Pancreas (tissue), 10 donors: Measurements from ENCODE around the gene TMEM131. TPM values are rescaled to one million over a fixed set of nuclear protein-coding genes. Genes with fewer than 3 reads are reported as not detected.

Experiments used
- ATAC-seq, 4 donors: fragments of 200-7000 bp; cut with Tn5 transposase; one replicate each; pipeline versions ENCODE4 v1.8.0 to v1.9.1; 2020; ENCODE audit warnings: mild to moderate bottlenecking in 4 of 4, moderate library complexity in 4 of 4
- DNase-seq, 6 donors: peaks; one replicate each; pipeline ENCODE4 v3.0.0-alpha.2; 2020
- FAIRE-seq: peaks from 2 replicates; lab custom pipeline; 2012; peaks lifted over from hg19 to GRCh38; lab: Jason Lieb, UNC
- H3K27ac ChIP-seq, 4 donors: fragments of 200-600 bp; sonication (generic); 1 replicate in 3 of 4; 2 replicates in 1 of 4; pipeline versions ENCODE4 v1.5.0 to v1.8.0; 2020
- H3K27me3 ChIP-seq, 4 donors: fragments of 200-600 bp; one replicate each; pipeline ENCODE4 v1.8.0; 2021
- H3K36me3 ChIP-seq, 3 donors: fragments of 200-600 bp; sonication (generic) in 1 of 3; one replicate each; pipeline versions ENCODE4 v1.5.0 to v1.8.0; 2020 to 2021
- H3K4me1 ChIP-seq, 3 donors: fragments of 200-600 bp; one replicate each; pipeline ENCODE4 v1.8.0; 2021
- H3K4me3 ChIP-seq, 4 donors: fragments of 200-600 bp; sonication (generic) in 2 of 4; one replicate each; pipeline versions ENCODE4 v1.5.0 to v1.8.0; 2020 to 2021
- H3K9me3 ChIP-seq, 4 donors: fragments of 200-600 bp; one replicate each; pipeline ENCODE4 v1.8.0; 2021
- WGBS, 2 donors: extraction: QIAGEN DNeasy Blood & Tissue Kit; methylation state at CpG; one replicate each; pipeline ENCODE4 v1.1.7; 2013; 5-methylcytosine and 5-hydroxymethylcytosine counted together
- intact Hi-C, 3 donors: fragments of 100-400 bp; cut with DNase I; formaldehyde crosslinking; loops; one replicate each; pipeline versions ENCODE4 v1.11.1 to v1.14.2; 2022
- polyA plus RNA-seq, 2 donors: library from polyadenylated mRNA; stranded (reverse); fragments of 200-250 nt; gene quantifications; one replicate each; pipeline ENCODE4 v1.2.3, GENCODE V29; 2013
- total RNA-seq, 6 donors: library from RNA; stranded (reverse); fragmentation: NEBNext Ultra II Directional in 4 of 6; extraction: Animal tissue kit (Norgen Biotek cat#: 25700) in 4 of 6; gene quantifications; one replicate each; pipeline versions ENCODE4 v1.2.1 to v1.2.4, GENCODE V29; 2021 to 2023
- TF ChIP-seq, protein P1 (sequence below), 4 donors: fragments of 200-600 bp; sonication (generic) in 3 of 4; IDR thresholded peaks; one replicate each; pipeline versions ENCODE4 v1.5.0 to v1.8.0; 2021; ENCODE audit warnings: antibody characterized with exemption in 4 of 4
- donor health status: healthy with polysubstance abuse.
- donor health status: DM: no; HTN: no; CAD: no; lungs with moderate emphysema.
- donor health status: DM: no; HTN: no; CAD: no.
- donor health status: control.
- donor health status: control.
- donor health status: Bipolar disorder and iron deficiency.
- donor health status: DM: yes; HTN: yes; CAD: no.
- donor health status: DM: no; HTN: no; CAD: no.
- donor health status: DM: no; HTN: no; CAD: no.
- donor health status: DM: yes; HTN: yes; CAD: no.

The TMEM131 gene
- total and polyA plus RNA-seq, 8 donors = 8.1 to 26.5 (median 19.4) TPM

- H3K36me3 ChIP-seq = no peaks in the 10 kb centered on the region
- no peak overlapping the region for H3K27ac ChIP-seq
- DNase-seq (peak in 5 of 6 donors; percentile 26 to 75 (median 68)), ATAC-seq (peak; percentile 78 to 96 (median 86)), FAIRE-seq (no peak)
- H3K27me3 ChIP-seq = no peaks in the 10 kb centered on the region
- TF ChIP-seq, protein P1, sequence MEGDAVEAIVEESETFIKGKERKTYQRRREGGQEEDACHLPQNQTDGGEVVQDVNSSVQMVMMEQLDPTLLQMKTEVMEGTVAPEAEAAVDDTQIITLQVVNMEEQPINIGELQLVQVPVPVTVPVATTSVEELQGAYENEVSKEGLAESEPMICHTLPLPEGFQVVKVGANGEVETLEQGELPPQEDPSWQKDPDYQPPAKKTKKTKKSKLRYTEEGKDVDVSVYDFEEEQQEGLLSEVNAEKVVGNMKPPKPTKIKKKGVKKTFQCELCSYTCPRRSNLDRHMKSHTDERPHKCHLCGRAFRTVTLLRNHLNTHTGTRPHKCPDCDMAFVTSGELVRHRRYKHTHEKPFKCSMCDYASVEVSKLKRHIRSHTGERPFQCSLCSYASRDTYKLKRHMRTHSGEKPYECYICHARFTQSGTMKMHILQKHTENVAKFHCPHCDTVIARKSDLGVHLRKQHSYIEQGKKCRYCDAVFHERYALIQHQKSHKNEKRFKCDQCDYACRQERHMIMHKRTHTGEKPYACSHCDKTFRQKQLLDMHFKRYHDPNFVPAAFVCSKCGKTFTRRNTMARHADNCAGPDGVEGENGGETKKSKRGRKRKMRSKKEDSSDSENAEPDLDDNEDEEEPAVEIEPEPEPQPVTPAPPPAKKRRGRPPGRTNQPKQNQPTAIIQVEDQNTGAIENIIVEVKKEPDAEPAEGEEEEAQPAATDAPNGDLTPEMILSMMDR (IDR thresholded peaks at IDR 0.05) = peak; percentile 46 to 73 (median 70)
- intact Hi-C loops = no loop called here
- no peaks in the 10 kb centered on the region for H3K9me3 ChIP-seq
- 20% methylated on average over 19 of the region's 19 CpGs for WGBS, 2 donors
- H3K4me1 ChIP-seq = no peaks in the 10 kb centered on the region
- peak overlapping the region in 1 of 4 donors; percentile 6 for H3K4me3 ChIP-seq
Measured at GRCh38 chr2:97740590-97741182, 255.1 kb downstream of the TMEM131 start.

GRCh38 chr2:97739893-97740245 is 255.9 kb downstream of the TMEM131 start:
- DNase-seq = no peak
- Histone ChIP-seq H3K27me3 (no peaks in the 10 kb centered on the region), H3K27ac (no peak overlapping the region), H3K4me3 (no peak overlapping the region), H3K4me1 (no peaks in the 10 kb centered on the region), H3K36me3 (no peaks in the 10 kb centered on the region), H3K9me3 (no peaks in the 10 kb centered on the region)
- FAIRE-seq = no peak
- TF ChIP-seq, protein P1 (IDR thresholded peaks at IDR 0.05) = no peak
- no peak for ATAC-seq
- intact Hi-C loops = loop anchor here in 1 of 3 donors (10.0 kb wide), 1 partner anchor 645 kb away; no protein-coding TSS in a partner anchor
- 60 to 75% methylated on average over 3 to 5 of the region's 5 CpGs for WGBS, 2 donors

DNA sequence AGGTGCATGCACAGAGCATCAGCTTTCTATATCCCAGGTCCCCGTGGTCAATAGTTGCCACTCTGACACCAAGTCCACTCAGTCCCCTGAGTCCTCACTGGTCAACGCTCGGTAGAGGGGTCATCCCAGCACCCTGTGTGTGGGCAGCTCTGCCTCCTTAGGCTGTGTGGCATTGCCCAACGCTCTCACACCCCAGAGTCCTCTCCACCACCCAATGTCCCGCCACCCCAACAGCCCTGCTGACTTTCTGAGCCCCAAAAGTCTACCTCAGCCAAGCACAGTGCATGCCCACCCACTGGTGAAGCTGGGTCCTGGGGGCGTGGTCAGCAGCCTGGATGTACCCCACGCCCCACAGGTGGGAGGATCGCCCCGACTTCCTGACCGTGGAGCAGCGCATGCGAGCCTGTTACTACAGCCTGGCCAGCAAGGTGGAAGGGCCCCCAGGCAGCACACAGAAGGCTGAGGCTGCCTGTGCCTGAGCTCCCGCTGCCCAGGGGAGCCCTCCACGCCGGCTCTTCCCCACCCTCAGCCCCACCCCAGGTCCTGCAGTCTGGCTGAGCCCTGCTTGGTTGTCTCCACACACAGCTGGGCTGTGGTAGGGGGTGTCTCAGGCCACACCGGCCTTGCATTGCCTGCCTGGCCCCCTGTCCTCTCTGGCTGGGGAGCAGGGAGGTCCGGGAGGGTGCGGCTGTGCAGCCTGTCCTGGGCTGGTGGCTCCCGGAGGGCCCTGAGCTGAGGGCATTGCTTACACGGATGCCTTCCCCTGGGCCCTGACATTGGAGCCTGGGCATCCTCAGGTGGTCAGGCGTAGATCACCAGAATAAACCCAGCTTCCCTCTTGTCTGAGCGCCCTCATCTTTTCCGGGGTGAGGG is 256.5 kb downstream of the TMEM131 start:
- WGBS, 2 donors = 70 to 78% methylated on average over 23 of the region's 23 CpGs
- TF ChIP-seq, protein P1 (IDR thresholded peaks at IDR 0.05) = no peak
- no peak for ATAC-seq
- Histone ChIP-seq H3K4me1 (no peaks in the 10 kb centered on the region), H3K27me3 (no peaks in the 10 kb centered on the region), H3K4me3 (no peak overlapping the region), H3K27ac (no peak overlapping the region), H3K9me3 (no peaks in the 10 kb centered on the region), H3K36me3 (no peaks in the 10 kb centered on the region)
- intact Hi-C loops = loop anchor here in 1 of 3 donors (10.0 kb wide), 1 partner anchor 646 kb away; no protein-coding TSS in a partner anchor
- FAIRE-seq = no peak
- no peak for DNase-seq

GRCh38 chr2:97738179-97739019 is 257.3 kb downstream of the TMEM131 start:
- FAIRE-seq (no peak), ATAC-seq (no peak), DNase-seq (no peak)
- H3K4me3 ChIP-seq = no peak overlapping the region
- H3K36me3 ChIP-seq = no peaks in the 10 kb centered on the region
- no peaks in the 10 kb centered on the region for H3K27me3 ChIP-seq
- WGBS, 2 donors = 75 to 96% methylated on average over 9 of the region's 9 CpGs
- TF ChIP-seq, protein P1 (IDR thresholded peaks at IDR 0.05) = no peak
- no peak overlapping the region for H3K27ac ChIP-seq
- intact Hi-C loops = loop anchor here in 1 of 3 donors (10.0 kb wide), 1 partner anchor 646 kb away; no protein-coding TSS in a partner anchor
- H3K9me3 ChIP-seq = no peaks in the 10 kb centered on the region
- H3K4me1 ChIP-seq = no peaks in the 10 kb centered on the region
